Thyroid gland (tissue), 4 donors: Measurements from ENCODE around the gene AFF2. TPM values are rescaled to one million over a fixed set of nuclear protein-coding genes. Genes with fewer than 3 reads are reported as not detected.

Experiments used
- DNase-seq, 2 donors: peaks; one replicate each; pipeline ENCODE4 v3.0.0-alpha.2; 2019
- H3K27ac ChIP-seq, 3 donors: fragments of 200-600 bp; sonication (generic); 1 replicate in 2 of 3; 2 replicates in 1 of 3; pipeline ENCODE4 v1.5.1; 2016 to 2019; ENCODE audit warnings: mild to moderate bottlenecking in 1 of 3, moderate library complexity in 1 of 3
- H3K27me3 ChIP-seq: fragments of 200-600 bp; sonication (generic); one replicate; pipeline ENCODE4 v1.5.1; 2019
- H3K36me3 ChIP-seq, 2 donors: fragments of 200-600 bp; sonication (generic); one replicate each; pipeline ENCODE4 v1.5.1; 2016 to 2019
- H3K4me1 ChIP-seq, 2 donors: fragments of 200-600 bp; sonication (generic); one replicate each; pipeline ENCODE4 v1.5.1; 2017 to 2019
- H3K4me3 ChIP-seq, 3 donors: fragments of 200-600 bp; sonication (generic); replicated peaks in 1 of 3; 1 replicate in 2 of 3; 2 replicates in 1 of 3; pipeline ENCODE4 v1.5.1; 2016; ENCODE audit warnings: mild to moderate bottlenecking in 1 of 3
- H3K9me3 ChIP-seq: fragments of 200-600 bp; sonication (generic); one replicate; pipeline ENCODE4 v1.5.1; 2017
- CTCF ChIP-seq, 6 experiments: fragments of 200-600 bp in 3 of 6; fragments of 450-650 bp in 3 of 6; sonication (generic) in 3 of 6; IDR thresholded peaks; one replicate each; pipeline ENCODE4 v1.5.1; 2016 to 2019; ENCODE audit warnings: antibody characterized with exemption in 6 of 6, mild to moderate bottlenecking in 2 of 6, inconsistent platforms in 1 of 6, moderate library complexity in 1 of 6
- POLR2A ChIP-seq, 2 donors: fragments of 450-650 bp; IDR thresholded peaks; one replicate each; pipeline ENCODE4 v1.6.1; 2017; ENCODE audit warnings: antibody characterized with exemption in 2 of 2, mild to moderate bottlenecking in 2 of 2, moderate library complexity in 1 of 2
- WGBS, 2 donors: methylation state at CpG; one replicate each; pipeline ENCODE4 v1.1.5; 2017; 5-methylcytosine and 5-hydroxymethylcytosine counted together
- intact Hi-C: fragments of 100-400 bp; cut with DNase I; formaldehyde crosslinking; loops from one replicate; pipeline ENCODE4 v1.15.1; 2023
- total RNA-seq, 4 donors: library from RNA; depleted of rRNA; stranded (reverse); fragments of >200 nt; gene quantifications; one replicate each; pipeline ENCODE4 v1.2.3, GENCODE V29; 2016

AFF2 gene
- total RNA-seq, 4 donors from 2014 or later = 3.7 to 6.5 (median 4.4) TPM

- TF ChIP-seq CTCF (IDR thresholded peaks at IDR 0.05) (no peak), POLR2A (IDR thresholded peaks at IDR 0.05) (no peak)
- WGBS, 2 donors = 85 to 88% methylated on average over 8 of the region's 8 CpGs
- Histone ChIP-seq H3K27me3 (no peaks in the 10 kb centered on the region), H3K27ac (no peak overlapping the region), H3K36me3 (no peaks in the 10 kb centered on the region), H3K4me1 (no peaks in the 10 kb centered on the region), H3K9me3 (no peaks in the 10 kb centered on the region), H3K4me3 (no peak overlapping the region)
- intact Hi-C loops = no loop called here
- DNase-seq = no peak
Observed at GRCh38 chrX:148804579-148805355, 304.4 kb downstream of the AFF2 start.

GRCh38 chrX:148806145-148806870 lies 305.9 kb downstream of the AFF2 start:
- intact Hi-C loops = no loop called here
- Histone ChIP-seq H3K27me3 (no peaks in the 10 kb centered on the region), H3K27ac (no peak overlapping the region), H3K36me3 (no peaks in the 10 kb centered on the region), H3K9me3 (no peaks in the 10 kb centered on the region), H3K4me3 (no peak overlapping the region), H3K4me1 (no peaks in the 10 kb centered on the region)
- WGBS, 2 donors = 87 to 88% methylated on average over 11 to 16 of the region's 17 CpGs
- DNase-seq = no peak
- TF ChIP-seq CTCF (IDR thresholded peaks at IDR 0.05) (no peak), POLR2A (IDR thresholded peaks at IDR 0.05) (no peak)

- Histone ChIP-seq H3K4me1 (no peaks in the 10 kb centered on the region), H3K9me3 (no peaks in the 10 kb centered on the region), H3K4me3 (no peak overlapping the region), H3K27ac (no peak overlapping the region), H3K27me3 (no peaks in the 10 kb centered on the region), H3K36me3 (no peaks in the 10 kb centered on the region)
- DNase-seq = no peak
- intact Hi-C loops = no loop called here
- no peak for TF ChIP-seq CTCF (IDR thresholded peaks at IDR 0.05)
- TF ChIP-seq POLR2A (IDR thresholded peaks at IDR 0.05) = no peak
- WGBS, 2 donors = 56 to 62% methylated on average over 5 to 6 of the region's 6 CpGs
Observed at GRCh38 chrX:148808833-148809232, 308.4 kb downstream of the AFF2 start.

- no peak for DNase-seq
- no peaks in the 10 kb centered on the region for H3K36me3 ChIP-seq
- no peak overlapping the region for H3K4me3 ChIP-seq
- no peaks in the 10 kb centered on the region for H3K9me3 ChIP-seq
- WGBS, 2 donors = 55 to 65% methylated on average over 3 to 5 of the region's 5 CpGs
- H3K27me3 ChIP-seq = no peaks in the 10 kb centered on the region
- TF ChIP-seq POLR2A (IDR thresholded peaks at IDR 0.05) (no peak), CTCF (IDR thresholded peaks at IDR 0.05) (no peak)
- H3K4me1 ChIP-seq = no peaks in the 10 kb centered on the region
- no peak overlapping the region for H3K27ac ChIP-seq
- intact Hi-C loops = no loop called here
Observed at GRCh38 chrX:148811236-148811635, 310.8 kb downstream of the AFF2 start.

GRCh38 chrX:148813422-148813821 lies 313.0 kb downstream of the AFF2 start:
- no peak overlapping the region for H3K4me3 ChIP-seq
- no peaks in the 10 kb centered on the region for H3K9me3 ChIP-seq
- H3K4me1 ChIP-seq = no peaks in the 10 kb centered on the region
- WGBS, 2 donors = 96 to 100% methylated on average over 1 of the region's 1 CpG
- no peak overlapping the region for H3K27ac ChIP-seq
- no peak for TF ChIP-seq POLR2A (IDR thresholded peaks at IDR 0.05)
- no peak for TF ChIP-seq CTCF (IDR thresholded peaks at IDR 0.05)
- no peaks in the 10 kb centered on the region for H3K27me3 ChIP-seq
- DNase-seq = no peak
- intact Hi-C loops = no loop called here
- no peaks in the 10 kb centered on the region for H3K36me3 ChIP-seq
